NCI-H345 treated with DMSO at 0.1 percent for 48 hours (cell line): ENCODE data around the gene POLR2C.
A peak's percentile ranks its signal among the peaks of the same experiment; 100 is the strongest.

ENCODE experiments used
- DNase-seq: peaks from one replicate; lab custom pipeline; 2025; ENCODE audit not compliant: unreplicated experiment; lab: John Stamatoyannopoulos, UW

POLR2C gene

DNA sequence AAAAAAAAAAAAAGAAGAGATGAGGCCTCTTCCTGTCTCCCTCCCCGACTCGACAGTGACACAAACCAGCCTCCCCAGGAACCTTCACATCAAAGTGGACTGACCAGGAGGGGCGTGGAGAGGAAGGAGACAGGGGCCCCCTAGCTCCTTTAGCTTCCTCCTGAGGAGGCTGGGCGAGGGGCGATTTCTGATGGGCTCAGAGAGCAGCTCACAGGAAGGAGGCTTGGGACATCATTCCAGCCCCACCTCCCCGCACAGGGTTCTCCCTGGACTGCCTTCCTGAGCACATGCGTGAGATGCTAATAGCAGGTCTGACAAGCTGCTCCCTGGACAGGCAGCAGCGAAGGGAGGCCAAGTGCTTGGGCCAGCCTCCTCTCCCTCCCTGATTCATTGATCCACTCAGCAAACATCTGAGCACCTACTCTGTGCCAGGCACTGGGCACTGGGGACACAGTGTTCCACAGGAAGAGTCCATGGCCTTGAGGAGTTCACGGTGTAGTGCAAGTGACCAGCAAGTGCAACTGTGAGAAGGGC, 38.2 kb downstream of the POLR2C start:
- no peak for DNase-seq

DNA sequence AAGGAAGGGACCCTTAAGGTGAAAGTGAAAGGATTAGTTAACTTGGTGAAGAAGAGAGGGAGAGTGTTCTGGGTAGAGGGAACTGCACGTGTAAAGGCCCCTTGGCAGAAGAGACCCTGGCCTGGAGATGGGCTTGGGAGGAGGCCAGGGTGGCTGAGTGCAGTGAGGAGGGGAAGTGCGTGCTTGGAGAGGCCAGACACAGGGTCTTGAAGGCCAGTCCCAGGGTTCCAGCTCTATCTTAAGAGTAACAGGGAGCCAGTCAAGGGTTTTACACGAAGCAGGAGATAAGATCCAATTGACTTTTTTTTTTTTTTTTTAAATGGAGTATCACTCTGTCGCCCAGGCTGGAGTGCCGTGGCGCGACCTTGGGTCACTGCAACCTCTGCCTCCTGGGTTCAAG, 39.0 kb downstream of the POLR2C start:
- DNase-seq = no peak

DNA sequence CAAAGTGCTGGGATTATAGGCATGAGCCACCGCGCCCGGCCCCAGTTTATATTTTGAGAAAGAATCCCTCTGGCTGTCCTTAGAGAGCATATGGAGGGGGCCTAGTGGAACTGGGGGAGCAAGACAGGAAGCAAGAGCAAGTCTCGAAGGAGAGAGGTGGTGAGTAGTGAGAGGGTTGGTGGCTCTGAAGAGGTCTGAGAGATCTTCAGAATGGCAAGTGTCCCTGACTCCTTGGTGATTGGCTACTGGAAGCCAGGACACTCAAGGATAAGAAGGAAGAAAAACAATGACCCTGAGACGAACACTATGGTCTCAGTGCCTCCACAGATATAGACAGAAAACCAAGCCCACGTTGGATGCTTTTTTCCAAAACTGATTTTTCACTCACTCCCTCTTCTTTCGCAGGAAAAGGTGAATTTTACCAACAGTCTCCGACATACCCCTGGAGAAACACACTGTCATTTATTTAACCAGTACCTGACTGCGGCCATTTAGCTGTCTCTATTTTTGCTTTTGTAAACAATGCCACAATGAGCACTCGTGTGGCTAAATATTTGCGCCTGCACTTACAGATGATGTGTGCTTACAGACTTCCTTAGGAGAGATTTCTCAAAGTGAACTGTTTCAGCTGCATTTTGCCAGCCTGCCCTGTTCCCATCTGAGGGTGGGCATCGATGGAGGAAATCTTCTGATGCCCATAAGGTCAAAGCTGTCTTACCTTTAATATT, 39.7 kb downstream of the POLR2C start:
- peak; percentile 16 for DNase-seq

DNA sequence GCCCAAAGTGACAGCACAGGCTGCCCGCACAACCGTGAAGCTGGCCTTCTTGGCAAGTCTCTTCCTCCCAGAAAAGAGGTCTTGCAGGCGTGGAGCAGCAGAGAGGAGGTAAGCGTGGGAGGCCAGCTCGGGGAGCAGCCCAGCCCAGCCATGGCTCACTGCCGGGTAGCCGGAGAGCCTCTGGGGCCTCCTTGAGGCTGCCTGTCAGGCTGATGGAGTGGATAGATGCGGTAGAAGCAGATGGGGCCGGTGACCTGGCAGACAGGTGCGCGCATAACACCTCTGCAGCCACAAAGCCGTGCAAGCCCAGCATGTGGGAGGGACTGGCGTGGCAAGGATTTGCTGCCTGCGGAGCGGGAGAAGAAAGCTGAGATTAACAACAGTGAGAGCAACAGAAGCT, 40.9 kb downstream of the POLR2C start:
- peak; percentile 74 for DNase-seq

DNA sequence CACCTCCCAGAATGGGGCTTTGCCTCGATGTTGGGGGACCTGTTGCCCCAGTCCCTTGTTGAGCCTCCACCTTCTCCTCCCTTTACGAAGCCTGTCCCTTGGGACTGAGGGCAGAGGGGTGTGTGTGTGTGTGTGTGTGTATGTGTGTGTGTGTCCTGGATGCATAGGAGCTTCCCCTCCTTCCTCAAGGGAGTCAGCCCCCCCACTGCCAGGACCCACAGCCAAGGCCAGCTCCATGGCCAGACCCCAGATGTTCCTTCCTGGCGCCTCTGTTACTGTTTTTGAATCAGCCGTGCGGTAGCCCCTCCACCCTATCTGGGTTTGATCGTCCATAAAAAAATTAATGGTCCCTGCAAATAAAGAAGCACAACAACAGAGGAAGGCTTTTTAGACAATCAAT, 41.5 kb downstream of the POLR2C start:
- no peak for DNase-seq

DNA sequence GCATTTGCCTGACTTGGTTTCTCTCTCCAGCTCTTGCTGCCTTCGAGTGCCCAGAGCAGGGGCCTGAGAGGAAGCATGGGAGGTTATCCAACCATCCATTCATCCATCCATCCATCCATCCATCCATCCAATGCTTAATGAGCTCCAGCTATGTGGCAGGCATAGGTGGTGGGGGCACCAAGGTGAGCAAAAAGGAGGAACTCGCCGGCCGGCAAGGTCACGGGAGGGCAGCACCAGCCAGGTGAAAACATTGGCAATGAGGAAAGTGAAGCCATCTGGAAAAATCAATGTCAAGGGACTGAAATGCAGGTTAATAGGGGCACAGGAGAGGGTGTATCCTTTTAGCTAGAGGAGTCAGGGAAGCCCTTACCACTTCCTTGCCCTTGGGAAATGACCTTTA, 42.0 kb downstream of the POLR2C start:
- DNase-seq = no peak

DNA sequence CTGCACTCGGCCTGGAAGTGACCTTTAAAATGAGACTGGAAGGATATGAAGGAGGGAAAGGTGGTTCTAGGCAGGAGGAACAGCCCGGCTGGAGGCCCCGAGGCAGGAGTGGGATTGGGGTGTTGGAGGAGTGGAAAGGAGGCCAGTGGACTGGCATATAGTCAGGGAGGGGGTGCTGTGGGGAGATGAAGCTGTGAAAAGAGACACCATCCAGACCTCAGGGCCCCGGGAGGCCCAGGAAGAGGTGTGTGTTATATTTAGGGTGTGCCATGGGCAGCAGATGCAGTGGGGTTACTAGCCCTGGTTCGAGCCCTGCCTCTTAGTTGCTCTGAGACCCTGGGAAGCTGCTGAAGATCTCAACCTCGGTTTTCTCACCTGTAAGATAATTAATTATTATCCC, 42.7 kb downstream of the POLR2C start:
- DNase-seq = no peak

DNA sequence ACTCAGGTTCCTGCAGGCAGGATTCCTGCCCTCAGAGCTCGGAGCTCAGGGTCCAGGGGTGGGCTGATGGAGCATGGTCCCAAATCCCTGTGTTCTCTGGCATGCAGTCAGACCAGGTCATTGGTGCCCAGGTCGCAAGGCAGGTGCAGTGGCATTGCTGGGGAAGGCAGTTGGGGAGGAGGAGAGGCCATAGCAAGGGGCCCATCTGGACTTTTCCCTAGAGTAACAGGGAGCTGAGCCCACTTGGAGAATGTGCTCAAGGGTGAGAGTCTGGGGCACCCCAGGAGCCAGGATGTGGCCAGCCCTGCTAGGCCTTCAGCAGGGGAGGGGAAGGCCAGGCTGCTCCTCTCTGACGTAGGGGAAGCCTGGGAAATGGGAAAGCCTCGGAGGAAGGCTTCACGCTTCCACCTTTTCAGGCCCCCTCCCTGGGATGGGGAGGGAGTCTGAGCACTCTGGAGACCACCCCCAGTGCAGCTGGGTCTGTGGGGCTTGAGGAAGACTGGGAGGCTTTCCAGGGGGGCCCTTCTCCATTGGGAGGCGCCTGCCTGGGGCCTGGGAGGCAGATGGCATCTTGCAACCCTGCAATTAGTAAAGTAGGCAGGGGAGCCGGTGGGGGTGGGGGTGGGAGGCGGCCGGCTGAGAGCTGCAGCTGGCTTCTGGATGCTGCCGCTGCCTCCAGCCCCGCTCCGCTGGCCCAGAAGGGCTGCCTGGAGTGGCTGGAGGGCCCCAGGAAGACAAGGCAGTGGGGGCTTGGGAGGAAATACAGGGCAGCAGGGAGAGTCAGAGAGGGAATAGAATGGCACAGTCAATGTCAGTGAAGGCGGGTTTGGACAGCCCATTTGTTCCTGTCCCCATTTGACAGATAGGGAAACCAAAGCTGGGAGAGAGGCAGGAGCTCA, 44.9 kb downstream of the POLR2C start:
- DNase-seq = peak; percentile 29

DNA sequence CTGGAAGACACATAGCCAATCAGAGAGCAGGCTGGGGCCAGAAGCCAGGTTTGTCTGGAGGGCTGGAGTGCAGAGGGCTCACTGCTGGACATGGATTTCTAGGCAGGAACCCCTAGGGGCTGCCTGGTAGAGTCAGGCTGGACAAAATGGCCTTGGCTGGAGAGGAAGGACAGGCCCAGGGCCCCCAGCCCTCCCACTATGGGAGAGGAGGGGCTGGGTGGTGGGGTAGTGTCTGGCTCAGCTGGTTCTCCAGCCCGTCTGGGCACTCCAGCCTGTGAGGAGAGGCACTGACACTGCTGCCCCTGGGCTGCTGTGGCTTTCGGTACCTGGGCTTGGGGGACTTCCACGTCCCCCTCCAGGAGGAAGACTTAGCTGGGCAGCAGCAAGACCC, 45.6 kb downstream of the POLR2C start:
- no peak for DNase-seq

DNA sequence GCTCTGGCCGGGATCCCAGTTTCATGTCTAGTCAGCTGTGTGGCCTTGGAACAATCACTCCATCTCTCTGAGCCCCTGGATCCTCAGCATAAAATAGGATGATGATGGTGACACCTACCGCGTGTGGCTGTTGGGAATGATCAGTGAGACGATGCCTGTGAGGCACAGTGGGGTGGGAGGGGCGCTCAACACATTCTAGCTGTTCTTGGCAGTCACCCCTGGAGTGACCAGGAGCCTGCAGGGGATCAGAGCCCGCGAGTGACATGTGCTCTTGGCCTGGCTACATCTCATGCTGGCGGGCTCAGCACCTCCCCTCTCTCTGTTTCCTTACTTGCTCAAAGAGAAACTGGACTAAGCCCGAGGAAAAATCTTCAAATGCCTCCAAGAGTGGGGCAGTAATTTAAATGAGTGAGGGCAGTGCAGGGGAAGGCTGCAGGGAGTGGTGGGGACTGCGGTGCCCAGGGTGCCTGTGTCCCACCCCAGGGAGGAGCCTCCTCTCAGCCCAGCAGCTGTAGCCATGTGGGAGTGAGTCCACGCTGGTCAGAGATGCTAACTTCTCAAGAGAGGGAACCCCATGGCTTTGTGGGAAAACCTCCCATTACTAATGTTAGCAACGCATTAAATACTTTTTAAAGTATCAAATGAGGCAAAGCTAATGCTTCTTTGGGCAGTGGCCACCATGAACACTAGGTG, 46.9 kb downstream of the POLR2C start:
- no peak for DNase-seq

DNA sequence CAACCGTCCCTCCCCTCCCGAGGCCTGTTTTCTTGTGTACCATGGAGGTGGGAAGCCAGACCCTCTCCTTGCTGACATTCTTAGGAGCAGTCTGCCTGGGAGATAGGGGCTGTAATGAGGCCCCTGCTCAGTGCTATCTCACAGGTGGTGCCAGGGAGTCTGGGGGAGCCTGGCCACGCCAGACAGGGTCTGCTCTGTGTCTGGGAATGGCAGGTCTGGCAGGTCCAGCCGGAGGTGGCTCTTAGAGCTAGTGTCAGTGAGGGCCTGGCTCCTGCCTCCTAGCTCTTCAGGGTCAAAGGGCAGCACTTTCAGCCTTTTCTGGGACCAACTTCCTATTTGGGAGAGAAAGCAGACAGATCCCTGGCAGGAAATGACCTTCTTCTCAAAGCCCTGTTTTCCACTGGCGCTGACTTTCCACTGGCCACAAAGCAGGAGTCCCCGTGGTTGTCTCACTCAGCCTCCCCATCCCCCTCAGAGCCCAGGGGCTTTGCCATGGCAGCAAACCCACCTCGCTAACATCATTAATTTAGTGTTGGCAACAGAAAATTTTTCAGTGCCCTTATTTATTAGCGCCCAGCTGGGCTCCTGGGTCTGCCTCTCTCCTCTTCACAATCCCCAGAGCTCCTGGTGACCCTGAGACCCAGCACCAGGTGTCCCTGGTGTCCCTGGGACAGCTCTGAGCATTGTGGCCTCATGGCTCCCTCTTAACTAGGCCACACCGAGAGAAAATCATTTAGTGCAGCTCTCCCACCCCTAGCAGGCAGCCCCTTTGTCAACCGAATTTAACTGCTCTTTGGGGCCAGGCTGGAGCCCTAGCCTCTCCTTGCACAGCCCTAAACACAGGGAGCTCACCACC, 47.8 kb downstream of the POLR2C start:
- DNase-seq = no peak

DNA sequence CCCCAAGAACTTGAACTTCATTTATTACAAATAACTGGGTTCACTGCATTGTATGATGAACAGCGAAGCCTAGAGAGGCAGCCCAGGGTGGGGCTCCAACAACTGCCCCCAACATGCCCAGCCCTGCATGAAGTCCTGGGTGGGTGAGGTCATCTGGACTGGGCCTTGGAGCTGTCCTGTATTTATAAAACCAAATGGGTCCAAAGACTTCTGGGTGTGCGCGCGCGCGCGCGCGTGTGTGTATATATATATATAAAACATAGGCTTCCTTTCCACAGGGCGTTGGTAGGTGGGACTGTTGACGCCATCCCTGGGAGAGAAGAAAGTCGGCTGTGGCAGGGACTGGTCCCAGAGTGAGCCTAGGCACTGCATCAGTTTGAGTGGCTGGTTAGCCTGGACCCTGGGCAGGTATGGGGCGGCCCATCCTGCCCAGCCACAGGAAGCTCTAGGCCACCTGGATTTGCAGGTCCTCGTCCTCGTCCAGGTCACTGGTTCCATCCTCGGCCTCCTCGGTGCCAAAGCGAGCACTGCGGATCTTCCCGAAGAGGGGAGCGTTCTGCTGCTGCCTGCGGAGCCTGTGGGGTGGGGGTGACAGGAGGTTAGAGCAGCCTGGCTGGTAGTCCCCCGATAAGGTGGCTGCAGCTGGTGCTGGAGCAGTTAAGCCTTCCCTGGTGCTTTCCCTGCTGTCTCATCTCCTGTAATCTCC, 50.0 kb downstream of the POLR2C start:
- no peak for DNase-seq

DNA sequence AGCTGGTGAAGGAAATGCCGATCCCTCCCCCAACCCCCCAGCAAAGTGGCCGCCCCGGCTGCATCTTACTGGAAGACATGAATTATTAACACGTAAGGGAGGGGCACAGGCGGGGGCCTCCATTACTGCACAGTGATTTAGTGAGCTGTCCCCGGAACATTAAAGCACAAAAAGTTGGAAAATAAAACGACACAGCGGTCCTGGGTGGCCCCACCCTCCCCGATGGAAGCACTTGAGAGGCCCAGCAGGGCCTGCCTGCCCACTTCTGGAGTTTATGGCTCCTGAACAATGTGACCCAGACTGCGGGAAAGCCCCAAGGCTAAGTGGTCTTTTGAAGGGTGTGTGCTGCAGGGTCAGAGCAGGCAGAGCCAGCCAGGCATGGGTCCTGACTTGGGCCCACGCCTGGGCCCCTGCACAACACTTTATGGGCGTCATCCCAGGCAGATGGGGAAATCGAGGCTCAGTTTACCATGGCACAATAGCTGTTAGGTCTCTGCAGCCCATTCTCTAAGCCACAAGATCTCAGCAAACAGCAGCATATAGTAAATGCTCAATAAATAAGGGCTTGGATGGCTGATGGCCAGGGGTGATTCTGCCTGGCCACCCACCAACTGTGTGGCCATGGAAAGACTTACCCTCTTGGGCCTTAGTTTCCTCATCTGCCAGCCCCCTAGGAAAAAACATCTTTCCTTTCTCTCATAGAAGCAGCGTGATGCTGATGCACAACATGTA, 51.1 kb downstream of the POLR2C start:
- DNase-seq = no peak

DNA sequence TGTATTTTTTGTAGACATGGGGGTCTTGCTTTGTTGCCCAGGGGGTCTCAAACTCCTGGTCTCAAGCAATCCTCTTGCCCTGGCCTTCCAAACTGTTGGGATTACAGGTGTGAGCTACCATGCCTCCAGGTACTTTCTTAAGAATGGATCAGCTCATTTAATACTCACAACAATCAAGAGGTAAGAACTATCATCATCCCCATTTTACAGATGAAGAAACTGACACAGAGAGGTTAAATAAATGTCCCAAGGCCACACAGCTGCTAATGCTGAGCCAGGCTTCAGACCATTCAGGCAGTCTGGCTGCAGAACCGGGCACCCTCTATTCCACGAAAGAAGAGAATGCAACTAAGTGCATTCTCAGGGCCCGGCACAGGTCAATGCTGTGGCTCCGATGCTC, 51.9 kb downstream of the POLR2C start:
- no peak for DNase-seq

DNA sequence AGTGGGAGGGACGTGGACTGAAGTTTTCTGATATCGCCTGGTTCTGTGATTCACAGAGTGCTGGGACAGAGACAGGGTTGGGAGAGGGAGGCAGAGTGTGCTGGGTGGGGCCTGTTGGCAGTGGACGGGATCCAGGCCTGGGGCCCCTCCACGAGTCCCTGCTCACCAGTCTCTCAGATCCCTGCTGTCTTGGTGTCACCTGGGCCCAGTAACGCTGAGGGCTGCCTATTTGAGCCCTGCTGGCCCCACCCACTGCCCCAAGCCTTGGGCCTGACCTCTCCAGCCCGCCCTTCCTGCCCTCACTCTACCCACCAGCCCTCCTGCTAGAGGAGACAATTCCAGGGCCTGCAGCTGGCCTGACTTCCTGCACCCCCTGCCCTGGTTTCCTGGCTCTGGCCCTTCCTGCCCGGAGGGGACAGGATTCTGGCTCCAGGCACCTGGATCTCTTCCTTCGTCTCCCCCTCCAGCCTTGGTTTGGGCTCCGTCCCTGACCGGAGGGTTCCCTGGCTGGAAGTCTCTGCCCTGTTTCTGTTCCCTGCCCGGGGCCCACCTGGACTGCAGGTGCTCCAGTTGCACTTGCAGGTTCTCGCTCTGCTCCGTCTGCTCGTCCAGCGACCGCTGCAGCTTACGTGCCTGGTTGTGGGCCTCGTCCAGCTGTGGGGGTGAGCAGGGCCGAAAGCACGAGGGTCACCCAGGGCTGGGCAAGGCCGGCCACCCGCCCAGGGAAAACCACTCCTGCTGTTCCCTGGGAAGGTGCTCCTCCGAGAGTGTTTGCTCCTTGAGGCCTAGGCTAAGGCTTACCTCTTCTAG, 52.5 kb downstream of the POLR2C start:
- no peak for DNase-seq

DNA sequence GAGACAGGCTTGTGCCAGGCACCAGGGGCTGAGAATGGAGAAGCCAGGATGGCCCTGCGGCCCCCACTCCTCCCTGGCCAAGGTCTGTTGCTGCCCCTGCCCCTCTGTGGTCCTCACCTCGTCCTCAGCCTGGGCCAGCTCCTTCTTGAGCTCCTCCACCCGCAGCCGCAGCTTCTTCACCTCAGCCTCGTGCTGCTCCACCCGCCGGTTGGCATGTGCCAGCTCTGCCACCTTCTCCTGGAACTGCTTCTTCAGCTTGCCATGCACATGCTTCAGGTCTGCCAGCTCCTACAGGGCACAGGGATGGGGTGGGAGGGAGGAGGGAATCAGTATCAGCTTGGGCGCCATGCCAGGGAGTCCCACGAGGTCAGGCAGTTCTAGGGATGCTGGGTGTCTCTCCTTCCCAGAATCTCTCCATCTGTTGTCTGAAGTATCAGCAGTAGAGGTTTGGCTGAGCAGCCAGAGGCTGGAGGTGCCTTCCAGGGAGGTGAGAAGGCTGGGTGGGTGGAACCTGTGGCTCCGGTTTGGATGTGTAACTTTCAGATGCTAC, 53.8 kb downstream of the POLR2C start:
- DNase-seq = no peak

DNA sequence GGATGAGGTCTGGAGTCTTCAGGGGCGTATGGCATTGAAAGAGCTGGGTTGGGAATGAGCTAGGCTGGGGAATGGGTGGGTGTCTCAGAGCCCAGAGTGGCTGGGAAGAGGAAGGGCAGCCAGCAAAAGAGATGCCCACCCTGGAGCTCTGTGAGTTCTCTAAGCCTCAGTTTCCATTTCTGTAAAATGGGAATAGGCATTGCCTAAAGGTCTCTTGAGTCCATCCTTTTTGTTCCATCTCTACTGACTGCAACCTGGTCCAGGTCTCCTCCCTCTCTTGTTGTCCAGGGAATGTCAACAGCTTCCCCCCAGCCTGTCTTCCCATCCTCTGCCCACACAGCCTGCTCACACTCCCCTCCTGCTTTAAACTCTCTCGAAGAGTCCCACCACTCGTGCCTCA, 54.3 kb downstream of the POLR2C start:
- no peak for DNase-seq
